EL (cell line): ENCODE measurements around the gene SNAI1.
"Not testable (repeated sequence)": the region's sequence is repeated elsewhere in the genome, so short reads cannot be mapped to it uniquely, and the experiment has no call there.

ENCODE experiments used
- DNase-seq: peaks from one replicate; pipeline ENCODE4 v3.0.0-alpha.2; 2016

The SNAI1 gene

DNA sequence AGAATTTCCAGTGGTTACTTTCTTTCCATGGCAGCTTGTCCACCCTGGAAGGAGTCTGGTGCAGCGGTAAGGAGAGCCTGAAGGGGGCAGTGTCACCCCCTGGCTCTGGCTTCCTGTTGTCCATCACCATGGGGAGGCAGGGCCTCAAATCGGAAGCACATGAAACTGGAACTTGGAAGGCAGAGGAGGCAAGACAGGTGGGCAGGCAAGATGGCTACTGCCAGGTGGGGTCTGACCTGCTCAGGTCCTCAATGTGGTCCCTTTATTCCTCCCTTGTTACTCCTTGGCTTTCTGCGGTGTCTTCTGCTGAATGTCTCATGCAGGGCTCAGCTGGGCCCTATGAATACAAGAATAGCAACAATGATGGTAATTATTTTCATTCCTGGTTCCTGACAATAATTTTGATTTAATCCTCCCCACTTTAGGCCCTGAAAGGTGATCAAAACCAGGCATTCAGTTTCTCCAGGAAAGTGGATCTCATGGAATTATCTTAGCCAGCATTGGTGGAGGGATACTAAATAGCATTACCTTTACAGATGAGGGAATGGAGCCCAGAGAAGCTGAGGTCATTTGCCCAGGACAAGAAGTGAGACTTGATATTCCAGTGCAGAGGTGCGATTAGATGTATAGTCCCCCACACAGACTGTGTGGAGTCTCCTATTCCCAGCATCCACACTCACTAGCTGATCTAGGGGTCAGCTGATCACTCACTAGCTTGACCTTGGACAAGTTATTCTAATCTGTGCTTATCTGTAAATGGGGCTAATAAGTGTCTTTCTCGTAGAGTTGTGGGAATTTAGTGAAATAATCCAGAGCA is 17.6 kb upstream of the SNAI1 start:
- peak; percentile 49 for DNase-seq

DNA sequence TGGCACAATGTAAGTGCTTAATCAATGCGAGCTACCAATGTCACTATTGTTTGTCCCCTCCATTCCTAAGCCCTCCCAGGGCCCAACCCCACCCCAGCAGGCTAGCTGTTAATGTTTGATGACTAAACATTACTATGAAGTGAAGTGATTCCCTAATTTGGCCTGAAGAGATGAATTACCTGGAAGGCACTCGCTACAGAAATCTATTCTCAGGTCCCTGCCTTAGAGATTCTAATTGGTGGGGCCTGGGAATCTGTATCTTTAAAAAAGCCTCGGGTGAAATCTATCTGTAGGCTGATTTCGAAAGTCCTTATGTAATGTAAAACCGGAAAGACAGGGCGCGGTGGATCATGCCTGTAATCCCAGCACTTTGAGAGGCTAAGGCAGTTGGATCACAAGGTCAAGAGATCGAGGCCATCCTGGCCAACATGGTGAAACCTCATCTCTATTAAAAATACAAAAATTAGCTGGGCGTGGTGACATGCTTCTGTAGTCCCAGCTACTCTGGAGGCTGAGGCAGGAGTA is 16.9 kb upstream of the SNAI1 start:
- DNase-seq = no peak

DNA sequence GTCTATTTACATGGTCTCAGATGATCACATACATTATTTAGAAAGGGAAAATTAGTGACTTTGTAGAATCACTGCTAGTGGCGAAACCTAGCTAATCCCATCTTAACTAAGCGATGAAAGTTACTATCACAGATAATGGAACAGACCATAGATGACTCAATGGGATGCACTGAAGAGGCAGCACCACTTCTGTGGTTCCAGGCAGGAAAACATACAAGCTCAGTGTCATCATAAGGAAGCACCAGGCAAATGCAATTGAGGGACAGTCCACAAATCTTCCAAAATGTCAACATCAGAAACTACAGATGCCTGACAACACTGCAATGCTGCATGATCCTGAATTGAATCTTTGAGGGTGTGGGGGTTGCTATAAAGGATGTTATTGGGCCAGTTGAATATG is 15.9 kb upstream of the SNAI1 start:
- DNase-seq = no peak

DNA sequence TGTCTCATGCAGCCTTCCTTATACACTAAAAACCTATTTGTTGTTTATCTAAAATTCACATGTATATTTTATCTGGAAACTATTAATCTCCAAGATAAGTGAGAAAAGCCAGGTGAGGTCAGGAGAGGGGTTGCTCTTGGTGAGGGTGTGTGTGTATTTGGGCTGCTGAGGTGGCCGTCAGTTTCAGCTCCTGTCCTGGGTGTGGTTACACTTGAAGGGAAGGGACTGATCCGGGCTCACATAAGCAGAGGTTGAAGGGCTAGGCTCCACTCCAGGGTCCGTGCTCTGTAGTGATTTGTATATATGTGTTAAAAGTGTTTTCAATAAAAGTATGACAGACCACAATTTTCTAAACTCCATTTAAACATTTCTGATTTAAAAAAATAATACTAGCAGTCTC is 13.5 kb upstream of the SNAI1 start:
- no peak for DNase-seq

DNA sequence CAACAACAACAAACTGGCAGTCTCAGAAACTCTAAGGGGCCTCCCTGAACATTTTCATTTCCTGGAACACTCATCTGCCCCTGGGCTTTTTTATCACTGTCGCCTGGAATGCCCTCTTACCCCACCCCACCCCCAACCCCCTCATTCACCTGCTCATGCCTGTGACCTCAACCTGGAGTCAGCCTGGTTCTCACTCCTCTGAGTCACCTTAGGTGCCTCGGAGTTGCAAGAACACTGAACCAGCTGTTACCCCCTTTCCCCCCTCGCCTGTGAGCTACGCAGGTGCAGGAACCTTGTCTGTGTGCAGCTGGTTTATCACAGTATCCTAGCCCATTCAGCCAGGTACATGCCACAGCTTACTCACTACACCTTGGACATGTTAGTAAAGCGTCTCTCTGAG is 12.8 kb upstream of the SNAI1 start:
- no peak for DNase-seq

DNA sequence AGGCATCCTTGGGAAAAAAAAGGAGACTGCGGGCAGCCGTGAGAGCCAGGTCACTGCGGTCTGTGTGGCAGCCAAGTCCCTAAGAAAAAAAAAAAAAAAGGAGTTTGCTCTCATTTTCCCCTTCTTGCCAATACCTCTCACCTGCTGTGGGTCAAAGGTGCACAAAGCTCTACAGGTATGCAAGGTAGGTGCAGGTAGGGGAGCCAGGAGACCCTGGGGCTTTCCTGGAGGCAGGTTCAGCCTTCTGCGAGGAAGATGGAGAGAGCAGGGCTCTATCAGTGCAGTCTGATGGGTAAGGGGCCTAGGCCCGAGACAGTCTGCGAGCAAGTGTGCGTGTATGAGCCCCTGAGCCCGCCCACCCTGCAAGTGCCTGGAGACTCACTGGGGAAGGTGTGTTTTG is 12.3 kb upstream of the SNAI1 start:
- no peak for DNase-seq

DNA sequence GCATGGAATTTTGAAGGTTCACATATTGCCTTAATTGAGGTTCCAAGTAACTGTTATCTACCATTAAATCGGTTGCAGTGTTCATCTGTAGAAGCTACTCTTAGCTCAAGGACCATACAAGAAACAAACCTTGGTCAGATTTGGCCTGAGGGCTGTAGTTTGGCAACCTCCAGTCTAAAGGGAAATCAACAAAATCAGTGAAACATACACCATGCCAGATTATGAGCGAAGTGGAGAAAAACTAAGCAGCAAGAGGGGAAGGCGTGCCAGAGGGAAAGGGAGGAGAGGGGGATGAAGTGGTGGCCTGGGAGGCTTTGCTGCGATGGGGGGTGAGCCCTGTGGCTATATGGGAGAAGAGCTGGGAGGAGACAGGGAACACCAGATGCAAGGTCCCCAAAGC is 8.8 kb upstream of the SNAI1 start:
- DNase-seq = no peak

DNA sequence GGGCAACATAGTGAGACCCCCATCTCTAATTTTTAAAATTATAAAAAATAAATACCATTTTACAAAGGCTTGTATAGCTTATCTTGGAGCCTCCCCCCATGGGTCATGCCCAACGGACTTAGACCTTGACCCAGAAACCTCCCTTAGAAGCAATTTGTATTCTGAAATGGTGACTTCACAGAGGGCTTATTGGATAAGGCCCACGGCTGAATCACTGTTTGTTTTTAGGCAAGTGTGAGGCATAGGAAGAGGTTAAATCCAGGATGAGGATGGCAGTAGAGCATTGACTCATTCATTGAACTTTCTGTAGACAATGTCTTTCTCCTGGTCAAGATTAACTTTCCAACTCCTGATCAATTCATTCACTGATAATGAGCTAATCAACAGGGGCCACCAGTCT is 6.2 kb upstream of the SNAI1 start:
- peak; percentile 39 for DNase-seq

DNA sequence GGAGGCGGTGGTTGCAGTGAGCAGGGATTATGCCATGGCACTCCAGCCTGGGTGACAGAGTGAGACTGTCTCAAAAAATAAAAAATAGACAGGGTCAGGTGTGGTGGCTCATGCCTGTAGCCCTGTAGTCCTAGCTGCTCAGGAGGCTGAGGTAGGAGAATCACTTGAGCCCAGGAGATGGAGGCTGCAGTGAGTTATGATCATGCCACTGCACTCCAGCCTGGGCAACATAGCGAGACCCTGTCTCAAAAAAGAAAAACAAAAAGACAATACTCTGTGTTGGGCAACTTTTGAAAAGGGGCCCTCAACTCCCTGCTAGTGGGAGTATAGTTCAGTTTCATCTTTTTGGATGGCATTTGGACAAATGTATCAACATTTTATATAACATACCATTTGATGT is 5.0 kb upstream of the SNAI1 start:
- not testable (repeated sequence) for DNase-seq

DNA sequence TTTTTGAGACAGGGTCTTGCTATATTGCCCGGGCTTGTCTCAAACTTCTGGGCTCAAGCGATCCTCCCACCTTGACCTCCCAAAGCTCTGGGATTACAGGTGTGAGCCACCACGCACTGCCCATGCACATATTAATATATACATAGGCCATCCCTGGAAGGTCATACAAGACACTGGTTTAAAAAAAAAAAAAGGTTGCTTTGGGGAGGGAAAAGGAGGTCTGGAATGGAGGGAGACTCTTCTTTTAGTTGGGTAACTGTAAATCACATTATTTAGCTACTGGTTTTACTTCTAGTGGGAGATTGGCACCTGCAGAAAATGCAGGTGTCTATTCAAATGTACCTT is 4.1 kb upstream of the SNAI1 start:
- no peak for DNase-seq

DNA sequence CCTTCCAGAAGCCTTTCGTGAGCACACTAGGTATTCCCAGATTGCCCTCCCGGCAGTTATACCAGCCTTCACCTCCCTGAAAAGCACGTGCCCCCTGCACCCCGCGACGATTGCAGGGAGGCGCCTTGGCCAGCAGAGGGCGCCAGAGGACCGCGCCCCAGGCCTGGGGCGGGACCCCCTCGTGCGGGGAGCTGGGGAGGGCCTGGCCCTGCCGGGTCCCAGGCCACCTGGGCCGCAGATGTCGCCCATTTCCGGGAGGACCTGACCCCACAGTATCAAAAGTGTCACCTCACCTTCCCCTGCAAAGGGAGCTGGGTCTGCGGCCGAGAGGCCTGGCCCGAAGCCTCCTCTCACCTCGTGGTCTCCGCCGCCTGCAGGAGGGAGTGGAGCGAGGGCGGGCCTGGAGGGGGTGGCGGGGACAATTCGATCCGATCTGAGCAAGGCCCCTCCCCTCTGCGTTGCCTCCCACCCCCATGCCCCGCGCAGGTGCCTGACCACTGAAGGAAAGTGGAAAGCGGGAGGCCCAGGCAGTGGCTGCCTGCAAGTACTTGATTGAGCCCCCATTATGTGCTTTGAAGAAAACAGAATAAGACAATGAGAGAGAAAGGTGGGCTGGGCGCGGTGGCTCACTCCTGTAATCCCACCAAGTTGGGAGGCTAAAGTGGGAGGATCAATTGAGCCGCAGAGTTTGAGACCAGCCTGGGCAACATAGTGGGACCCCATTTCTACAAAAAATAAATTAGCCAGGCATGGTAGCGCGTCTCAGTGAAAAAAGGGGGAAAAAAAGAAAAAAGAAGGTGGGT is 3.5 kb upstream of the SNAI1 start:
- peak; percentile 44 for DNase-seq

DNA sequence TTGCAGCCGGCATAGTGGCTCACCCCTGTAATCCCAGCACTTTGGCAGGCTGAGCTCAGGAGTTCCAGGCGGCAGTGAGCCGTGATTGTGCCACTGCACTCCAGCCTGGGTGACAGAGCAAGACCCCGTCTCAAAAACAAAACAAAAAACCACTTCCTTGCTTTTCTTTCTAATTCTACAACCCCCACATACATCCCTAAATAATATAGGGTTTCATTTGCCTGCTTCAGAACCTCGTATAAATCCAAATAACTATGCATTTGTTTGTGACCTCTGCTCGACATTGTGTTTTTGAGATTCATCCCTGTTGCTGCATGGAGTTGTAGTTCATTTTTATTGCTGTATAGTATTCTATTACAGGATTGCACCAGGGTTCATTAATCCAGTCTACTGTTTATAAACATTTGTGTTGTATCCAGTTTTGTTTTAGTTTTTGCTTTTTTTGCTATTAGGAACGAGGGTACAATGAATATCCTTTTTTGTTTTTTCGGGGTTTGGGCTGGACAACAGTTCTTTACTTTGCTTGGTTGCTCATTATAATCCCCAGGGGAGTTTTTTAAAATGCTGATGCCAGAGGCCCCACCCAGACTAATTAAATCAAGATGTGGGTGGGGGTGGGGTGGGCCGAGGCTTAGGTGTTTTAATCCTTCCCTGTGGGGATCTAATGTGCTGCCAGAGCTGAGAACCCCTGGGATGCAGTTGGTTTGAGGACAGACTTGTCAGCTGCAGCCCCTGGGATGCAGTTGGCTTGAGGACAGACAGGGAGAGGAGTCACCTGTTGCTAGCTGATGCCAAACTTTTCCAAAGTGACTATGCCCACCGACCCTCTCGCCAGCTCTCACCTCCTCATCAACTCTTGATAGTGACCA is 2.4 kb upstream of the SNAI1 start:
- DNase-seq = no peak

DNA sequence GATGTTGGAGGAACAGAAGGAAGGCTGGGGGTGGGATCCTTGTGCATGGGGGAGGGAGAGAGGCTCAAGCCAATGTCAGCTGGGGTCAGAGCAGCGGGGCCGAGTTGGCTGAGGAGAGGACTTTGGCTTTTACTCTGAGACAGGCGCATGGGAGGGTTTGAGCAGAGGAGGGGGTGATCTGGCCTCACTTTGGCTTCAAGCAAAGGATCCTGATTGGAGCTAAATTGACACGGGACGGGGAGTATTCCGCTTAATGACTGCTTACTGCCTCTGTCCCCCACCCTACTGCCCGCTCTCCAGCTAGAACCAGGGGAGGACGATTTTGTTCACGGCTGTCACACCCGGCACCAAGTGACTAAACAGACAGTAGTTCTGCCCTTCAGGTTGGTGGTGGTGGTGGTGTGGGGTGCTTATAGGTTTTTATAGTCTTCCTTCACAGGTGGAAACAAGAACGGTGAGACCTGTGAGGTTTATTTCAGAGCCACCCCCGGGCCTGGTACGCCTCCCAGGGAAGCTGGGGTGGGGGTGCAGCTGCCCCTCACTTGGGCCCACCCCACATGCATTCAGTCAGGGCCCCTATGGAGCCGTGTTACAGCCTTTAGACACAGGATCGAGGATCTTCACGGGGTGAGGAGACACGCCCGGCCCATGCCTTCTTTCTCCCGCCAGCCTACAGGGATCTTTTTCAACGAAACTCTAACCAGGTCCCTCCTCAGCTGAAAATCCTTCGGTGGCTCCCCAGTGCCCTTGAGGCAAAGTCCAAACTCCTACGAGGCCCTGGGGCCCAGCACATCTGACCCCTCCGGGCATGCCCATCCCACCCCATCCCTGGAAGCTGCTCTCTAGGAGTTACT is 1.3 kb upstream of the SNAI1 start:
- DNase-seq = no peak

DNA sequence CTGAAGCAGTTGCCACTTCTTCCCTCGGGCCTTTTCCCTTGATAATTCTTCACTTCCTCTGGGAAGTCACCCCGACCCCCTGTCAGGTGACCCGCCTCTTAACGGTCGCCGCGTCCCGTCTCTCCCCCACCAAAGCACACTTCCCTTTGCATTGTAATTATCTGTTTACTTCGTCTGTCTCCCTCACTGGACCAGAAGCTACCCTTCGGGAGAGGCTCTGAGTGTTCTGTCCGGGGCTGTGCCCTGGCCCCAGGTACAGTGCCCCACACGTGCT is 771 bp upstream of the SNAI1 start:
- no peak for DNase-seq

DNA sequence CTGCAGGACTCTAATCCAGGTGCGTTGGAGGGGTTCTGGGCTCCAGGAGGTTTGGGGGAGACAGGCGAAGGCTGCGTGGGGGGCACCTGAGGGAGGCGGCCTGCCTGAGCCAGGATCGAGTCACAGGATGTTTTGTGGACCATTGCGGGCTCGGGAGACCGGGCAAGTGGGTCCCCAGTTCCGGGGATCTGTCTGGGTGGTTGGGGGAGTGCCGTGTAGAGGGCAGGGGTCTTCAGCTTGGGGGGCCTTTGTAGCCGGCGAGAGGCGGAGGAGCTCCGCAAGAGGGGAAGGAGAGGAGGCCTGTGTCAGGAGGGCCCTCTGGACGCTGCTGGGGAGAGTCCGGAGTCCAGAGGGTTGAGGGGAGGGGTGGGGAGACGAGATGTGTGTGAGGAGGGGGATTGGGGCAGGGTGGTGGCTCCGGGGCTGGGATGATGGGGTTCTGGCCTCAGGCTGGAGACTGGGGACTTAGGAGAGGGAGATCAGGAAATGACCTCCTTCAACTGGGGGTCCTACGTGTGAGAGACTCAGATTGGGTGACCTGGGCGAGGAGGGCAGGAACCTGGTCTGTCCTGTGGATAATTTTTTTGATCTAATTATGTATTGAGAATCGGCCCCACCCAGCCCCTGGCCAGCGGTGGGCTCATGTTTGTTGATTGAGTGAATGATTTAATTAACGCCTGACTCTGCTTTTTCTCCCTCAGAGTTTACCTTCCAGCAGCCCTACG is 505 bp downstream of the SNAI1 start:
- no peak for DNase-seq

DNA sequence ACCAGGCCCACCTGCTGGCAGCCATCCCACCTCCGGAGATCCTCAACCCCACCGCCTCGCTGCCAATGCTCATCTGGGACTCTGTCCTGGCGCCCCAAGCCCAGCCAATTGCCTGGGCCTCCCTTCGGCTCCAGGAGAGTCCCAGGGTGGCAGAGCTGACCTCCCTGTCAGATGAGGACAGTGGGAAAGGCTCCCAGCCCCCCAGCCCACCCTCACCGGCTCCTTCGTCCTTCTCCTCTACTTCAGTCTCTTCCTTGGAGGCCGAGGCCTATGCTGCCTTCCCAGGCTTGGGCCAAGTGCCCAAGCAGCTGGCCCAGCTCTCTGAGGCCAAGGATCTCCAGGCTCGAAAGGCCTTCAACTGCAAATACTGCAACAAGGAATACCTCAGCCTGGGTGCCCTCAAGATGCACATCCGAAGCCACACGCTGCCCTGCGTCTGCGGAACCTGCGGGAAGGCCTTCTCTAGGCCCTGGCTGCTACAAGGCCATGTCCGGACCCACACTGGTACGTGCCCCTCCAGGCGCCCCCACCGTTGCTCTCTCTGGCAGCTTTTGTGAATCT is 1.1 kb downstream of the SNAI1 start:
- no peak for DNase-seq

DNA sequence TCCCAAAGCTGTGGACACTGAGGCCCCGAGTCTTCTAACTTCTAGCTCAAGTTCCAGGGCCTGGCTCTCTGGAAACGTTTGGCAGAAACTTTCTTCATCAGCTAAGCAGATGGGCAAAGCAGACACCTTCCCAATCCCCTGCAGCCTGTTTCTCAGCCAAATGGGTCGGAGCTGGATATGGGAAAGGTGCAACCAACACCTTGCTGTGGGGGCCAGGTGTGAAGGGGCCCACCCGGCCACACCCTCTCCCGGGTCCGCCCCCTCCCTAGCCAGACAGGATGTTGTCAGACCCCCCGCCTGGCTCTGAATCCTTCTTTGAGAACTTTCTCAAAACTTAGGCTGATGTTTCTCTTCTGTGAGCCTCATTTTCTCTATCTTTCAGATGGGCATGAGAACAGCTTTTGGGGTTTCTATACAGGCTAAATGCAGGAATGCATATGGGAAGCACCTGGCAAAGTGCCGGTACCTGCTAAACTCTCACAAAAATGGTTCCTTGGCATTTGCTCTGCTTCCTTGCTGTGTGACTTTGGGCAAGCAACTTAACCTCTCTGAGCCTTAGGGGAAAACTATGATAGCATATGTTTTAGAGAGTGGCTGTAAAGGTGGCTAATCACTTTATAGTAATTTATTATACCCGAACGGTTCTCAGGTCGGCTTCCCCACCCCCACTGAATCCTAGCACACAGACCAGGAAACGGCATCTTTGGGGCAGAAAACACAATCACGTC is 1.8 kb downstream of the SNAI1 start:
- DNase-seq = no peak

DNA sequence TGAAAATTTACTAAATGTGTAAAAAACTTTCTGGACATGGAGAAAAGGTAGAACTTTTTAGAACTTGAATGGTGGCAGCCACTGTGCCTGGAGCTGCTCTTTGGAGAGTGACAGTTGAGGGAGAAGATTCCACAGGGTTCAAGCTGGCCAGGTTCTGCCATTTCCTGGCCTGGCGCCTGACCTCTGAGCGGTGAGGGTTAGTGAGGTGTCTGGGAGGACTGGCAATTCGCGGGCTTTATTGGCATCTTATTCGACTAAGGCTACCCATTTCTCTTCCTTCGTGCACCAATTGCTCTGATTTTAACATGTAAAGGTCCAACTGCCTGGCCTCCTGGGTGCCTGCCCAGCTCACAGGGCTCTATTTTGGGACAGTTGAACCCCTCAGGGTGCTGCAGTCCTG is 2.4 kb downstream of the SNAI1 start:
- DNase-seq = no peak

DNA sequence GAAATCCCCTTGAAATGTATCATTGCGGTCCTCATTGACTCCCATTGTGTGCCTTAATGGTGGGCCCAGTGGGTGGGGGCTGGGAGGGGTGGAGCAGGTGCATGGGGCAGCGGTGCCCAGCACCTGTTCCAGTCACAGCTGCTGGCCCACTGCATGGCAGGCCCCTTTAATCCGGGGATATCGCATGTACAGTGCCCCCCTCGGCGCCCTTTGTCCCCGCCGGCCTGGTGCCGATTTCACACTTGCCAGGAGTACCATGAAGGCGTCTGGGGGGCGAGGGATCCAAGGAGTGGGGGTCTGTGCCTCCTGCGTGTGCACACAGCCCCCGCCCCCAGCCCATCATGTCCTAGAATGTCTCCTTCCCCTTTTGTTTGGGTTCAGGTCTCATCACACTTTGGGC is 2.8 kb downstream of the SNAI1 start:
- DNase-seq = no peak

DNA sequence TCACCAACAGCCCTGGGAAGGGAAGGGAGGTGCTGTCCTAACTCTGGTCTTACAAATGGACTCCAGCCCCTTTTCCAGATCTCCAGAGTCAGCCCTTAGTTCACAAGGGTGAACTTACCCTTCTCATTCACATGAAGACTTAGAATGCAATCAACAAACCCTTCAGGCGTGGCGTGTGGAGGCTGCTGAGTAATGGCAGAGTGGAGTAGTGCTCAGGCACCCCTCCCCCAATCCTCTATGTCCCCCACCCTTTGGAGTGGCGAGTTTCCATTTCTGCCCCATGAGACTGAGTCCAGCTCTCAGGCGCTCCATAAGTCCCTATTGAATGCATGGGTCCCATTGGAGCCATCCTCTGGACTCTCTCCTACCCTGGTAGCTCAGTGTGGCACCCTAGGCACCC is 3.3 kb downstream of the SNAI1 start:
- no peak for DNase-seq
